Adrenal gland (tissue), 5 donors: ENCODE data around the gene VEGFB.

Source experiments
- CTCF ChIP-seq, 6 experiments: fragments of 450-650 bp in 4 of 6; fragments of 200-600 bp in 2 of 6; sonication (generic) in 1 of 6; IDR thresholded peaks; 1 replicate in 5 of 6; 2 replicates in 1 of 6; pipeline versions ENCODE4 v1.5.1 to v1.8.0; 2016 to 2021; ENCODE audit warnings: antibody characterized with exemption in 6 of 6, mild to moderate bottlenecking in 2 of 6, moderate library complexity in 1 of 6
- POLR2A ChIP-seq, 2 donors: fragments of 450-650 bp; IDR thresholded peaks; one replicate each; pipeline ENCODE4 v1.6.1; 2017; ENCODE audit warnings: antibody characterized with exemption in 2 of 2, mild to moderate bottlenecking in 2 of 2, moderate library complexity in 1 of 2
- donor health status: DM: no; HTN: no; CAD: no.

- no peak for TF ChIP-seq CTCF (IDR thresholded peaks at IDR 0.05)
- no peak for TF ChIP-seq POLR2A (IDR thresholded peaks at IDR 0.05)
These were observed 4.6 kb downstream of the VEGFB start for GRCh38 chr11:64238999-64239398.
